ENCODE measurements around the gene YAP1.

DNA sequence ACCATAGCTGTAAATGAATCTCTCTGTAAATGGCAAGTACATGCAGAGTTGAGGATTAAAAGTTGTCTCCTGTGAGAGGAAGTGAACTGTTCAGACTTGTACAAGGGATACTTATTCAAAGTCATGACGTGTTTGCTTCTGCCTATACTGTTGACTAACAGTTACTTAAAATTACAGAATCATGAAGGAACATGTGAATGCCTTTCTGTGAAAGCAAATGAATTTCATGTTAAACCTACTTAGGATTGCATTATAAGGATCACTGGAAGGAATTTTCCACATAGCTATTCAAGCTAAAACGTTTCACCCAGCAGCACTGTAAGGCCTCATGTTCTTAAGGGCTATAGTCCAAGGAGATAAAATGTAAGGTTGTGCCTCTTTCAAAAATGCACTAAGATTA, 113.6 kb downstream of the YAP1 start:
- no peak for TF ChIP-seq POLR2AphosphoS5 (IDR thresholded peaks at IDR 0.05; ENCODE audit: low read depth, low read length)
- no peak for TF ChIP-seq TAF1 (IDR thresholded peaks at IDR 0.05; ENCODE audit: borderline replicate concordance, insufficient read depth, low read length)
